Amniotic epithelial cell (primary cell): Measurements from ENCODE around the gene PRKN.

Source experiments
- DNase-seq: peaks from one replicate; pipeline ENCODE4 v3.0.0-alpha.2; 2010; ENCODE audit warnings: low read depth

The PRKN gene

DNA sequence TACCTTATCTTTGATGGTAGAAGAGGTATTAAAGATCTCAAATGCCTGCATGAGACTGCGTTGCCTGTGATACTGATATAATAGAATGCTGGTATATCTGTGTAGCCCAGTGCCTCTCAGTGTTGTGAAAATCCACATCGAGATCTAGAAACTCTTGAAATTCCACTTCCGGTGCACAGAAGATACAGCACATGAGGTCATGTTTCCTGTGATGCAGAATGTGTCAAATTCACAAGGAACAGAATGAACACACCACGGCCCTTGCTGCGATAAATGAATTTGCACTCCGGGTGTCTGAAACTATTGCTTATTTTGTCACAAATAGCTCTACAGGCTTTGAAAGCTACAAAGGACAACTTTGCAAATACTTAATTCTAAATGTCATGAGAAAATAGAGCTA, 765.8 kb downstream of the PRKN start:
- no peak for DNase-seq

GRCh38 chr6:161961046-161961445, 766.5 kb downstream of the PRKN start:
- DNase-seq: no peak

- no peak for DNase-seq
These were observed 768.5 kb downstream of the PRKN start for GRCh38 chr6:161959072-161959471.

GRCh38 chr6:161956082-161956481, 771.5 kb downstream of the PRKN start:
- DNase-seq: no peak

DNA sequence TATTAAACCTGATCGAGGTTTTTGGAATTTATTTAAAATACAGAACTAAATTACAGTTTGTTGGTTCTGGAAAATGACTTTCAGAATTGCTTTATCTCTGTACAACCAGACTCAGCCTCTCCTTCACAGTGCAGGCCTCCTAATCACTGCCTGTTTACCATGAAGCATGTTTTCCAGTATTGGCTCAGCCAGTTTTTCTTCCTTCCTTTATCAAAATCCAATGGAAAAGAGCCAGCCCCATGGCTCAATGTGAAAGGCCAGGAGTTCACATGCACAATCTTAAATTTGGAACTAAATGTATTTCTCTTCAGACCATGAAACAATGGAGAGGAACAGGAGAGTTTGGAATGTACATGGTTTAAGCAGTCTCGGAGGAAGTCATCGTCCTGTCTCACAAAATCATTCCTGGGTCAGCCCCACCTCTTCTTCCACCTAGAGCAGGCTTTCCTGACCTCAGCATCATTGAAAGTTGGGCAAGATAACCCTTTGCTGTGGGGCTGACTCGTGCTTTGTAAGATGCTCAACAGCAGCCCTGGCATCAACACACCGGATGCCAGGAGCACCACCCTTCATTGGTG, 772.8 kb downstream of the PRKN start:
- no peak for DNase-seq

GRCh38 chr6:161954077-161954476, 773.5 kb downstream of the PRKN start:
- DNase-seq: no peak

- DNase-seq: no peak
These were observed 776.4 kb downstream of the PRKN start for GRCh38 chr6:161951126-161951525.

GRCh38 chr6:161949531-161949930, 778.0 kb downstream of the PRKN start:
- DNase-seq: no peak

GRCh38 chr6:161948462-161948861, 779.1 kb downstream of the PRKN start:
- DNase-seq: no peak

DNA sequence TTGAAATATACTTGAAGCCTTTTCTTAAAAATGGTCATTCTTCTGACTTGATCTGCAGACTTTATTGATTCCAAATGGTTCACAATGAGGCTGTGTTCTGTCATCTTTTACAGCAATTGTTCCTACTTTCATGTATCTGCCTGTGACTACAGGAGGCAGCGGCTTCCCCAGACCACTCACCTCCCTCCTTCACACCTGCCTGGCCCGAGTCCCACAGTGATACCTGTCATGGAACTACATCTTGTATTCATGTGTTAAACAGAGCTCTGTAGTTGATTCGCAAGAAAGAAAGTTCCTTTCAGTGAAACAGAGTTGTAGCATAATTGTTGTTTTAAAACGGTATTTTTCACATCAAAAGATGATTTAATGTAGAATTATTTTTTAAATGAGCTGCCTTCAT, 780.2 kb downstream of the PRKN start:
- no peak for DNase-seq

DNA sequence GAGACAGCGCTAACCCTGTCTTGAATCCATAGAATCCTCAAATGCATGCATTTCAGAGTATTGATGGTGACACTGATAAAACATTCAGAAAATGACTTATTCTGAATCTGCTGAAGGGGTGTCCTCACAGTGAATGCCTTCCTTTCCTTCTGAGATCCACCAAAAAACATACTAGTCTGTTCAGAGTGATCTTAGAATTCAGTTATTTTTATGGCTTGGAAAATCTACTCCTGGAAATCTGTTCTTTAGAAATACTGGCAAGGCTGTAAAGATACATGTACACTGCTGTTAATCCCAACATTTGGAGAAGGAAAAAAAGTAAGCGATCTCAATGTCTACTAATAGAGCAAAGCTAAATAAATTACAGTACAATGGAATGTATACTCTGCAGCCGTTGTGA, 781.1 kb downstream of the PRKN start:
- DNase-seq: no peak

DNA sequence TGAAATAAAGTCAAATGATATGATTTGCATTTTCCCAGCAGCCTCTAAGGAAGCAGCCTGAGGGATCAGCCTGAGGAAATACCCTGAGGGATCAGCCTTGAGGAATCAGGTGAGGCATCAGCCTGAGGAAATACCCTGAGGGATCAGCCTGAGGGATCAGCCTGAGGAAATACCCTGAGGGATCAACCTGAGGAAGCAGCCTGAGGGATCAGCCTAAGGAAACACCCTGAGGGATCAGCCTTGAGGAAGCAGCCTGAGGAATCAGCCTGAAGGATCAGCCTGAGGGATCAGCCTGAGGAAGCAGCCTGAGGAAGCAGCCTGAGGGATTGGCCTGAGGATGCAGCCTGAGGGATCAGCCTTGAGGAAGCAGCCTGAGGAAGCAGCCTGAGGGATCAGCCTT, 784.0 kb downstream of the PRKN start:
- DNase-seq: no peak

- no peak for DNase-seq
These were observed 786.0 kb downstream of the PRKN start for GRCh38 chr6:161941565-161941964.

DNA sequence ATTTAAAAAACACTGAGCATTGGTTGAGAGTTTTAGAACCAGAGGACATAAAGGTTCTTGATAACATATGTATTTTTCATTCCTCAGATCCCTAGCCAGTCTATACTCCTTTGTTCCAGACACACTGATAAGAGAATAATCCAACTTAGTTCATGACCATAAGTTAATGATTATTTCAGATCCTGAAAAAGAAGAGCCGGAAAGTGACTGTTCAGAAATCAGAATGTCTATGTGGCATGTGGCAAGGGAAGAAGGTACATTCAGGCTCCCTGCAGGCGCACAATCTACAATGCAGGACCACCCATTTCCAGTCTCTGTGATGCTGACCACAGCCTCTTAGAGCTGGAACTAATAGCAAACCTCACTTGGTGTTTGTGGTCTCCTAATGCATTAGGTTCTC, 787.0 kb downstream of the PRKN start:
- no peak for DNase-seq

DNA sequence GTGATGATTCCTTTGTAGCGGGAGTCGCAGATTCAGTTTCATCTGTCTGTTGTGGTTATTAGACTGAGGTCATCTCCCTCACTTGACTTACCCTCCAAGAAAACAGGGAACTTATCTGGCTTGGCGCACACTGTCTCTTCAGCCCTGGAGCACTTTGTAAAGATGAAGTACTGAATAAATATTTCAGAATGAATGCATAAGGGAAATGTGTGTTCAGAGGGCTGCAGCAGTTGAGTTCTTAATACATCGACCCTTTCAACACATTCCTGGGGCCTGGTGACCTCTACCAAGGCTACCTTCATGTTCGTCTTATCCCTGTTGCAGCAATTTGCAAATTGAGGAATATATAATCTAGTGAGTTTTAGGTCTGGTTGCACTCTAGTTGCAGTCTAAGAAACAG, 801.2 kb downstream of the PRKN start:
- DNase-seq: no peak

DNA sequence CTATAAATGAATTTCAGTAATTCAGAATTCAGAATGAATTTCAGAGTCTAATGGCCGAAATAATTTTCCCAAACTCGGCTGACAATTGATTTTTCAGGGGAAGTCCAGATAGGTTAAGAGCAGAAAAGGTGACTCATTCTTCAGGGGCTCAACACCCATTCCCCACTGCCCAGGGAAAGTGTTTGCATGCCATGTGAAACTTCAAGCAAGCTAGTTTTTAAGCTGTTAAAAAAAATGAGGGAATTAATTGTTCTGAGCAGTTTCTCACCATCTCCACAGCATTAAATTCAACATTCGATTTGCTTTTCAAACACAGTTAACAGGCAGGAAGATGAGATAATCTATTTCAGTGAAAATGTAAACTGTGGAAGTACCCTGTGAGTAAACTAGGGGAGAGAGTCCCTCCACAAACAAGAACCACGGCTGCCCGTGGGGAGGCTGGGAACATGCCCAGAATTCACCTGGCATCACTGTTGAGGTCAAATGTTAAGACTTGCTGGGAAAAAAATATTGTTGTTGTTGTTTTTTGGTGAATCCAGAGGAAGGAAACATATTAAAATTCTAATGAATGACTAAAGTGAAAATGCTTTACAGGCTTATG, 803.0 kb downstream of the PRKN start:
- no peak for DNase-seq

DNA sequence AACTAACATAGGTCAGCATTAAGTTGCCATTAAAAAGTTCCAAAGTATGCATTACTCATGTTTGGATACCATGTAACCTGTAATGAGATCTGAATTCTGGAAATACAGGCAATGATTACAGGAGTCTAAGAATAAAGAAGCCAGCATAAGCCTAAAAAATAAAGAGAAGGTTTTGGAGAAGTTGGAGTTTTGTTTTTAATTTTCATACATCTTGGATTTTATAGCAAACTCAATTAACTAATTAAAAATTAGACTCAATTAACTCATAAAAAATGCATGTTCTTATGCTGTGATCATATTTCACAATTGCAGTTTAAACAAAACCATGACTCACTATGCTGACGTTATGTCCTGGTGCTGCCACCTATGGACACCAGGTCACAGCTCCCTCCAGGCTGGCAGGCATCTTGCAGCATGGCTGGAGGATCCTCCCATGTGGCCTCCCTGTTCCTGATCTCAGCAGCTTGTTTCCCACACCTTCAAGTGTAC, 804.9 kb downstream of the PRKN start:
- DNase-seq: peak; percentile 1

- no peak for DNase-seq
These were observed 805.8 kb downstream of the PRKN start for GRCh38 chr6:161921602-161922395.

DNA sequence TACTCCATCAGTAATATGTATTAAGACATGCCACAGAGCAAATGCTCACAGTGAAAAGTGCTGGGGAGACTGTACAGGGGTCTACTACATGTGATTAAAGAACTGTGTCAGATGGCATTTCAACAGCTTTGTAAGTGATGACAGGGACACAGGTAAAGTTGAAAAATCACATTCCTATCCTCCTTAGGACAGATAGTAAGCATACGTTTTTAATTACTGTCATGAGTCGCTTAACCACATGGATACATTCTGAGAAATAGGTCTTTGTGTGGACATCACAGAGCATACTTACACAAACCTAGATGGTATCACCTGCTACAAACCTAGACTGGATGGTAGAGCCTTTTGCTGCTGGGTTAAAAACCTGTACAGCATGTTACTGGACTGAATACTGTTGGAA, 807.9 kb downstream of the PRKN start:
- no peak for DNase-seq

GRCh38 chr6:161918628-161919205, 808.8 kb downstream of the PRKN start:
- no peak for DNase-seq

GRCh38 chr6:161918109-161918531, 809.4 kb downstream of the PRKN start:
- no peak for DNase-seq

DNA sequence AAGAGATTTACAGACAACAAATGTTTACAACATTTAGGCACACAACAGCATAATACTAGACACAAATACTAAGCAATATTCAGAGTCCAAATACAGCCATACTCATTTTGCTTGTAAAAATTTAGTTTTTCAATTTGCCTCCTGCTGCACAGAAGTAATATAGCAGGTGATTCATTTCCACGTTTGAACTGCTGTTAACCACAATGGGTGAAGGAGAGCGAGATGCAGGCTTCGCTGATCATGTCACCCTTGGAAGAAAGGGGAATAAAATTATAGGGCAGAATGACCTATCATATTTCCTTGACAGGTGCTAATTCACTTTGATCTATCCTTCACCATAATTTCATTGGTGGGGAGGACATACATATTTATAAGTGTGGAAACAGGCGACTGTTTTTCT, 809.9 kb downstream of the PRKN start:
- no peak for DNase-seq

- no peak for DNase-seq
These were observed 812.1 kb downstream of the PRKN start for GRCh38 chr6:161915456-161915964.
